Fibroblast of lung (primary cell): ENCODE data around the gene BUD23.

Source experiments
- EZH2 ChIP-seq: IDR thresholded peaks from 2 replicates; pipeline ENCODE4 v1.5.1; 2012; ENCODE audit warnings: low read length, control low read depth, mild to moderate bottlenecking; ENCODE audit errors: missing control alignments
- TF ChIP-seq, protein P1 (sequence below), 2 donors: IDR thresholded peaks in 1 of 2; conservative IDR thresholded peaks in 1 of 2; 1 replicate in 1 of 2; 2 replicates in 1 of 2; pipeline ENCODE4 v1.5.1; 2011 to 2012; ENCODE audit warnings: low read length in 2 of 2, control low read depth in 1 of 2, inconsistent platforms in 1 of 2, low read depth in 1 of 2, mild to moderate bottlenecking in 1 of 2

DNA sequence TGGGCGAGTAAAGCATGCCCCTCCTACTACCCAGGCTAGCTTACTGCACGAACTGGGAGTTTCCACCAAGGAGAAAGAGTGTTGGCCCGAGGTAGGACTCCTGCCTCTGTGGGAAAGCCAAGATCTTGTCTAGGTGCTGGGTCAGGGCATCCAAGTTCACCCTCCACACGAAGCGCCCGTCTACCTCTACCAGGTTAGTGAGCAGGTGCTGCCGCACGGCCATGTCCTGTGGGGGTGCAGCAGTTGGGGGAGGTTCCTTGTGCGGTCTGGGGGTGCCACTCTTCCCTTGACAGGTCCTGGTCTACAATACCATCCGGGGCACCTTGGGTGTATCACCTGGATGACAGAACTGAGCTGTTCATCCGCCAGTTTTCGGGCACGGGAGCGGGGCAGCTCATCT, 53.5 kb downstream of the BUD23 start:
- TF ChIP-seq, protein P1, sequence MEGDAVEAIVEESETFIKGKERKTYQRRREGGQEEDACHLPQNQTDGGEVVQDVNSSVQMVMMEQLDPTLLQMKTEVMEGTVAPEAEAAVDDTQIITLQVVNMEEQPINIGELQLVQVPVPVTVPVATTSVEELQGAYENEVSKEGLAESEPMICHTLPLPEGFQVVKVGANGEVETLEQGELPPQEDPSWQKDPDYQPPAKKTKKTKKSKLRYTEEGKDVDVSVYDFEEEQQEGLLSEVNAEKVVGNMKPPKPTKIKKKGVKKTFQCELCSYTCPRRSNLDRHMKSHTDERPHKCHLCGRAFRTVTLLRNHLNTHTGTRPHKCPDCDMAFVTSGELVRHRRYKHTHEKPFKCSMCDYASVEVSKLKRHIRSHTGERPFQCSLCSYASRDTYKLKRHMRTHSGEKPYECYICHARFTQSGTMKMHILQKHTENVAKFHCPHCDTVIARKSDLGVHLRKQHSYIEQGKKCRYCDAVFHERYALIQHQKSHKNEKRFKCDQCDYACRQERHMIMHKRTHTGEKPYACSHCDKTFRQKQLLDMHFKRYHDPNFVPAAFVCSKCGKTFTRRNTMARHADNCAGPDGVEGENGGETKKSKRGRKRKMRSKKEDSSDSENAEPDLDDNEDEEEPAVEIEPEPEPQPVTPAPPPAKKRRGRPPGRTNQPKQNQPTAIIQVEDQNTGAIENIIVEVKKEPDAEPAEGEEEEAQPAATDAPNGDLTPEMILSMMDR (conservative IDR thresholded peaks at IDR 0.05 in 1 of 2, IDR thresholded peaks at IDR 0.05 in 1 of 2; ENCODE audit: low read depth in 1 of 2, low read length in 2 of 2): no peak
- no peak for TF ChIP-seq EZH2
